ENCODE results near the gene RWDD4.

RWDD4 gene

GRCh38 chr4:183599284-183599683, 59.7 kb downstream of the RWDD4 start:
- DNase-seq, result no peak

DNA sequence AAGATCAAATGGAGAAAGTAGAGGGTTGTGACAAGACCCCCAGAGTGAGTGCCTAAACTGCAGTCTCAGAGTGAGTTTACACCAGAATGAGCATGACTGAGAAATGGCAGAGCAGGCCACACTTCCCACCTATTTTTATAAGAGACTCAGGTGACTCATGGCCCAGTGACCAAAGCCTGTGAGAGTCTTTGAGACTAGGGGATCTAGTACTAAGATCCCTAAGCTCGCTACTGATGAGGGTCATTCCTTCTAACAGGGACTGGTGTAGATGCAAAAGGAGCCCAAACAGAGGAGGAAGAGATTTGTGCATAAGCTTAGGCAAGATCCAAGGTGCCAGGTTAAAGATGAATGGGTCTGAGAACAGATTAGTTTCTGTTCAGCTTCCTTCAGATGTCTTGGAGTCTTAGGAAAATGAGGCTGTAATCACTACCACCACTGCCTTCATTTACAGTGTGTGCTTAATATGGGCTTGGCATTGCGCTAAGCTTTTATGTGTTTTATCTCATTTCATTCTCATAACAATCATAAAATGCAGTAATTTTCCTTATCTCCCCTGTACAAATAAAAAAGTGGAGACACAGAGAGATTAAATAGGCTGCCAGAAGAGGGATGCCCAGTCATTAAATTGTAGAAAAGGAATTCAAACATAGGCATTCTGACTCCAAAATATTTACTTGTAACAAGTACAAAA, 62.8 kb downstream of the RWDD4 start:
- DNase-seq, result no peak

GRCh38 chr4:183594823-183595222, 64.2 kb downstream of the RWDD4 start:
- DNase-seq, result no peak

- no peak for DNase-seq
Observed at GRCh38 chr4:183591301-183591700, 67.7 kb downstream of the RWDD4 start.
